Endothelial cell of umbilical vein (primary cell): ENCODE data around the gene LMO7. TPM values are rescaled to one million over a fixed set of nuclear protein-coding genes. Genes with fewer than 3 reads are reported as not detected.

Experiments used
- BruUV-seq: library from RNA; stranded (reverse); fragments of 400-500 nt; replicated peaks from 2 replicates; lab custom pipeline; 2021; lab: Mats Ljungman, UMichigan
- CTCF ChIA-PET: fragments of 300-600, 350-600 bp; sonication (Branson Sonifier 250); formaldehyde crosslinking; loops from one replicate; lab custom pipeline; 2021; ENCODE audit warnings: antibody characterized with exemption, inconsistent platforms; lab: Charles Lee
- POLR2A ChIA-PET: fragments of 300-600, 350-600 bp; sonication (Branson Sonifier 250); formaldehyde crosslinking; loops from one replicate; lab custom pipeline; 2021; ENCODE audit warnings: antibody characterized with exemption, inconsistent platforms; lab: Charles Lee
- DNase-seq: peaks from one replicate; pipeline ENCODE4 v3.0.0-alpha.2; 2011; ENCODE audit warnings: low read depth, low spot score
- FAIRE-seq: peaks from 2 replicates; lab custom pipeline; 2011; peaks lifted over from hg19 to GRCh38; lab: Jason Lieb, UNC
- H2AFZ ChIP-seq: 2 replicates; pipeline ENCODE4 v1.6.0; 2012; ENCODE audit warnings: low read depth, low read length, control low read depth, inconsistent platforms
- H3K27ac ChIP-seq: 2 replicates; pipeline ENCODE4 v1.5.1; 2011; ENCODE audit warnings: low read depth, mild to moderate bottlenecking, control low read depth, low read length, moderate library complexity; ENCODE audit not compliant: insufficient read depth
- H3K27me3 ChIP-seq, 2 experiments: 2 replicates each; pipeline versions ENCODE4 v1.6.0 to v1.6.1; 2011; ENCODE audit warnings: low read length in 2 of 2, mixed read lengths in 1 of 2; ENCODE audit not compliant: control insufficient read depth in 2 of 2, insufficient read depth in 2 of 2
- H3K36me3 ChIP-seq, 2 experiments: 2 replicates in 1 of 2; 3 replicates in 1 of 2; pipeline ENCODE4 v1.5.1; 2011; ENCODE audit warnings: low read length in 2 of 2, mild to moderate bottlenecking in 1 of 2, moderate library complexity in 1 of 2; ENCODE audit not compliant: control insufficient read depth in 2 of 2, insufficient read depth in 2 of 2; ENCODE audit errors: extremely low read depth in 1 of 2
- H3K4me1 ChIP-seq: 3 replicates; pipeline ENCODE4 v1.5.1; 2011; ENCODE audit warnings: mild to moderate bottlenecking, low read length; ENCODE audit not compliant: control insufficient read depth, insufficient read depth; ENCODE audit errors: extremely low read depth
- H3K4me2 ChIP-seq: 2 replicates; pipeline ENCODE4 v1.6.1; 2011; ENCODE audit warnings: low read length, control low read depth, mixed read lengths; ENCODE audit not compliant: insufficient read depth
- H3K4me3 ChIP-seq, 3 experiments: fragments of 200-600 bp in 1 of 3; sonication (generic), shearing (Covaris generic) in 1 of 3; replicated peaks in 1 of 3; 2 replicates each; pipeline ENCODE4 v1.5.1; 2011 to 2016; ENCODE audit warnings: control low read depth in 3 of 3, low read length in 3 of 3, mild to moderate bottlenecking in 2 of 3, inconsistent platforms in 1 of 3, low read depth in 1 of 3, moderate library complexity in 1 of 3; ENCODE audit not compliant: insufficient read depth in 1 of 3
- H3K79me2 ChIP-seq: 2 replicates; pipeline ENCODE4 v1.6.0; 2012; ENCODE audit warnings: low read length, inconsistent platforms; ENCODE audit not compliant: control insufficient read depth, insufficient read depth
- H3K9ac ChIP-seq: replicated peaks from 2 replicates; pipeline ENCODE3; 2011; ENCODE audit warnings: low read length, control low read depth; ENCODE audit not compliant: insufficient read depth; ENCODE audit errors: extremely low read depth
- H3K9me1 ChIP-seq: replicated peaks from 3 replicates; pipeline ENCODE4 v1.6.0; 2011; ENCODE audit warnings: mild to moderate bottlenecking, low read length; ENCODE audit not compliant: control insufficient read depth, insufficient read depth; ENCODE audit errors: extremely low read depth
- H3K9me3 ChIP-seq: replicated peaks from 2 replicates; pipeline ENCODE4 v1.5.1; 2012; ENCODE audit warnings: low read length, inconsistent platforms; ENCODE audit not compliant: control insufficient read depth, insufficient read depth
- H4K20me1 ChIP-seq: replicated peaks from 2 replicates; pipeline ENCODE3; 2011; ENCODE audit warnings: mild to moderate bottlenecking, low read length; ENCODE audit not compliant: control insufficient read depth, insufficient read depth; ENCODE audit errors: extremely low read depth
- EZH2 ChIP-seq: IDR thresholded peaks from 2 replicates; pipeline ENCODE4 v1.6.1; 2012; ENCODE audit warnings: borderline replicate concordance, low read depth, mild to moderate bottlenecking, moderate library complexity, low read length, inconsistent platforms; ENCODE audit not compliant: severe bottlenecking
- FOS ChIP-seq: IDR thresholded peaks from 2 replicates; pipeline ENCODE4 v1.6.1; 2011; ENCODE audit warnings: mild to moderate bottlenecking, low read length, moderate library complexity, borderline replicate concordance; ENCODE audit not compliant: insufficient read depth
- GATA2 ChIP-seq: IDR thresholded peaks from 2 replicates; pipeline ENCODE4 v1.7.0; 2011; ENCODE audit warnings: low read depth, mild to moderate bottlenecking, moderate library complexity, mixed read lengths, low read length; ENCODE audit not compliant: insufficient read length, insufficient read depth
- JUN ChIP-seq: IDR thresholded peaks from 2 replicates; pipeline ENCODE4 v1.6.1; 2011; ENCODE audit warnings: borderline replicate concordance, low read depth; ENCODE audit not compliant: insufficient read length, insufficient read depth
- MYC ChIP-seq: IDR thresholded peaks from one replicate; pipeline ENCODE4 v1.6.1; 2011; ENCODE audit warnings: mild to moderate bottlenecking, low read depth, low read length
- POLR2A ChIP-seq: IDR thresholded peaks from 2 replicates; pipeline ENCODE4 v1.6.1; 2012; ENCODE audit warnings: low read depth, mild to moderate bottlenecking, control low read depth, low read length
- POLR2AphosphoS5 ChIP-seq: IDR thresholded peaks from 2 replicates; pipeline ENCODE4 v1.6.1; 2012; ENCODE audit warnings: low read depth, mild to moderate bottlenecking, control low read depth, low read length, moderate library complexity; ENCODE audit not compliant: insufficient read depth
- dilution Hi-C: fragments of 300-500 bp; cut with MboI; formaldehyde crosslinking; loops from one replicate; pipeline ENCODE4 v1.15.0; 2019; ENCODE audit warnings: low sequenced_read_pairs; ENCODE audit not compliant: extremely low pct_ligation_motif_present
- intact Hi-C: fragments of 100-400 bp; cut with micrococcal nuclease; formaldehyde crosslinking; loops from one replicate; pipeline ENCODE4 v1.10.0; 2022
- polyA plus RNA-seq, 4 experiments: library from polyadenylated mRNA; depleted of rRNA in 3 of 4; stranded (reverse) in 3 of 4; unstranded in 1 of 4; fragments of >200 nt; gene quantifications; 2 replicates each; pipeline versions ENCODE4 v1.2.1 to v1.2.3, GENCODE V29; 2011 to 2012; ENCODE audit warnings: missing spikeins in 1 of 4
- total RNA-seq: library from RNA; stranded (reverse); gene quantifications from 2 replicates; pipeline ENCODE4 v1.2.3, GENCODE V29; 2021
- TF ChIP-seq, protein P1 (sequence below), 2 donors: IDR thresholded peaks; 1 replicate in 1 of 2; 2 replicates in 1 of 2; pipeline ENCODE4 v1.5.1; 2011; ENCODE audit warnings: low read length in 2 of 2, mild to moderate bottlenecking in 2 of 2, moderate library complexity in 2 of 2, control low read depth in 1 of 2, inconsistent platforms in 1 of 2, low read depth in 1 of 2; ENCODE audit not compliant: insufficient read depth in 1 of 2; ENCODE audit errors: extremely low read depth in 1 of 2
- TF ChIP-seq, protein P2 (sequence below): IDR thresholded peaks from 2 replicates; pipeline ENCODE4 v1.6.1; 2011; ENCODE audit not compliant: insufficient read depth, insufficient read length

The LMO7 gene
- total and polyA plus RNA-seq, 2 donors (not counting 3 experiments of a cell fraction or from before 2014, with no cell fraction given): 10.5 to 21.1 TPM

DNA sequence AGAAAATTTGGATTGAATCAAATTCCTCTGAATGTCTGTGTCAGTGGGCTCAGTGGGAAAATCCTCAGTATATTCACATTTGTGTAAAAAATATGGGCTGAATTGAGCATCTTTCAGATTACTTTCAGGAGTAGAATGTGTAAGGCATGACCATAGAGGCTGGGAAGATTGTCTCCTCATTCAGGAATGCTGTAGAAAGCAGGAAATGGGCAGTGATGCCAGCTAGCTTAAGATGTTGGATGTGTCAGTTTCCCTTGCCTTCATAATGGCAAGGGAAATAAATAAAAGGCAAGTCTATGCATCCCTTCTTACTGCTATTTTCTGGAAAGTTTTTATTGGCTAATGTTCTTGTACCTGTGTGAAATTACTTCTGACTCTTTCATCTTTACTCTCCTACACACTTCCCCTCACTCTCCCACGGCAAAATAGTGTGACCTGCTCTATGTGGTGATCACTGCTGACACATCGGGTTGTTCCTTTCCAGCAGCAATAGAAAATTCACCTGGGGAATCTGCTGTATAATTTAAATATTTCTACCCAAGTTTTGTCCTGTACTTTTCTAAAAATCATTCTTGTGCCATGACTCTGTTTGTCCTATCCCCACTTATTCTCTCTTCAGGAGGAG is 103.2 kb downstream of the LMO7 start:
- no peak for TF ChIP-seq JUN
- TF ChIP-seq, protein P1, sequence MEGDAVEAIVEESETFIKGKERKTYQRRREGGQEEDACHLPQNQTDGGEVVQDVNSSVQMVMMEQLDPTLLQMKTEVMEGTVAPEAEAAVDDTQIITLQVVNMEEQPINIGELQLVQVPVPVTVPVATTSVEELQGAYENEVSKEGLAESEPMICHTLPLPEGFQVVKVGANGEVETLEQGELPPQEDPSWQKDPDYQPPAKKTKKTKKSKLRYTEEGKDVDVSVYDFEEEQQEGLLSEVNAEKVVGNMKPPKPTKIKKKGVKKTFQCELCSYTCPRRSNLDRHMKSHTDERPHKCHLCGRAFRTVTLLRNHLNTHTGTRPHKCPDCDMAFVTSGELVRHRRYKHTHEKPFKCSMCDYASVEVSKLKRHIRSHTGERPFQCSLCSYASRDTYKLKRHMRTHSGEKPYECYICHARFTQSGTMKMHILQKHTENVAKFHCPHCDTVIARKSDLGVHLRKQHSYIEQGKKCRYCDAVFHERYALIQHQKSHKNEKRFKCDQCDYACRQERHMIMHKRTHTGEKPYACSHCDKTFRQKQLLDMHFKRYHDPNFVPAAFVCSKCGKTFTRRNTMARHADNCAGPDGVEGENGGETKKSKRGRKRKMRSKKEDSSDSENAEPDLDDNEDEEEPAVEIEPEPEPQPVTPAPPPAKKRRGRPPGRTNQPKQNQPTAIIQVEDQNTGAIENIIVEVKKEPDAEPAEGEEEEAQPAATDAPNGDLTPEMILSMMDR (IDR thresholded peaks at IDR 0.05; ENCODE audit: extremely low read depth in 1 of 2, insufficient read depth in 1 of 2, low read depth in 1 of 2, low read length in 2 of 2): no peak
- no peak for TF ChIP-seq EZH2
- TF ChIP-seq MYC: no peak
- no peak for TF ChIP-seq POLR2A
- TF ChIP-seq FOS: no peak
- TF ChIP-seq, protein P2, sequence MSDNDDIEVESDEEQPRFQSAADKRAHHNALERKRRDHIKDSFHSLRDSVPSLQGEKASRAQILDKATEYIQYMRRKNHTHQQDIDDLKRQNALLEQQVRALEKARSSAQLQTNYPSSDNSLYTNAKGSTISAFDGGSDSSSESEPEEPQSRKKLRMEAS: no peak
- TF ChIP-seq POLR2AphosphoS5: no peak
- no peak for TF ChIP-seq GATA2
- Histone ChIP-seq H2AFZ (no peak overlapping the region), H3K4me3 (no peak overlapping the region), H3K27ac (no peak overlapping the region), H4K20me1 (no peaks in the 10 kb centered on the region), H3K4me1 (no peaks in the 10 kb centered on the region), H3K36me3 (no peaks in the 10 kb centered on the region), H3K4me2 (no peak overlapping the region), H3K79me2 (no peaks in the 10 kb centered on the region), H3K9me3 (no peaks in the 10 kb centered on the region), H3K9ac (no peak overlapping the region), H3K27me3 (no peaks in the 10 kb centered on the region), H3K9me1 (no peaks in the 10 kb centered on the region)
- ChIA-PET CTCF (interaction anchor here (0.6 to 1.9 kb wide), 4 partner anchors 21 to 72 kb away, joined by 3 to 5 read pairs (median 4); no protein-coding TSS in a partner anchor), POLR2A (no interaction called here)
- DNase-seq: no peak
- BruUV-seq: no TSS peak
- dilution Hi-C loops: no loop called here
- intact Hi-C loops: no loop called here
- FAIRE-seq: no peak
